Smooth muscle cell (in vitro differentiated cells): ENCODE data around the gene PIGH. TPM values are rescaled to one million over a fixed set of nuclear protein-coding genes. Genes with fewer than 3 reads are reported as not detected.
A peak's percentile ranks its signal among the peaks of the same experiment; 100 is the strongest.

Experiments
- DNase-seq: peaks from one replicate; lab custom pipeline; 2025; ENCODE audit not compliant: unreplicated experiment; lab: John Stamatoyannopoulos, UW
- H2AFZ ChIP-seq: fragments of 200-600 bp; sonication (generic); 2 replicates; pipeline ENCODE4 v1.6.0; 2016; ENCODE audit warnings: antibody characterized with exemption, low read depth, mild to moderate bottlenecking
- H3F3A ChIP-seq: fragments of 200-600 bp; sonication (generic); 2 replicates; pipeline ENCODE4 v1.6.0; 2017; ENCODE audit warnings: antibody characterized with exemption, low read depth
- H3K27ac ChIP-seq: fragments of 200-600 bp; sonication (generic); 2 replicates; pipeline ENCODE4 v1.5.1; 2016; ENCODE audit warnings: low read depth, mild to moderate bottlenecking
- H3K27me3 ChIP-seq: fragments of 200-600 bp; sonication (generic); 2 replicates; pipeline ENCODE4 v1.6.1; 2016; ENCODE audit warnings: low read depth, mild to moderate bottlenecking
- H3K36me3 ChIP-seq: fragments of 200-600 bp; sonication (generic); 2 replicates; pipeline ENCODE4 v1.5.1; 2016; ENCODE audit warnings: low read depth
- H3K4me1 ChIP-seq: fragments of 200-600 bp; sonication (generic); 2 replicates; pipeline ENCODE4 v1.5.1; 2016; ENCODE audit warnings: low read depth
- H3K4me2 ChIP-seq: fragments of 200-600 bp; sonication (generic); 2 replicates; pipeline ENCODE4 v1.6.0; 2016; ENCODE audit warnings: mild to moderate bottlenecking
- H3K4me3 ChIP-seq: fragments of 200-600 bp; sonication (generic); 2 replicates; pipeline ENCODE4 v1.5.1; 2016; ENCODE audit warnings: mild to moderate bottlenecking
- H3K79me2 ChIP-seq: fragments of 200-600 bp; sonication (generic); 2 replicates; pipeline ENCODE4 v1.6.0; 2016; ENCODE audit warnings: low read depth, mild to moderate bottlenecking
- H3K9ac ChIP-seq: fragments of 200-600 bp; sonication (generic); 2 replicates; pipeline ENCODE4 v1.6.0; 2016; ENCODE audit warnings: low read depth
- H3K9me3 ChIP-seq: fragments of 200-600 bp; sonication (generic); replicated peaks from 2 replicates; pipeline ENCODE4 v1.5.1; 2016; ENCODE audit warnings: low read depth
- H4K20me1 ChIP-seq: fragments of 200-600 bp; sonication (generic); 2 replicates; pipeline ENCODE4 v1.6.0; 2016; ENCODE audit warnings: low read depth
- CTCF ChIP-seq: fragments of 200-600 bp; sonication (generic); IDR thresholded peaks from 2 replicates; pipeline ENCODE4 v1.5.1; 2017; ENCODE audit warnings: borderline replicate concordance, mild to moderate bottlenecking, antibody characterized with exemption; ENCODE audit not compliant: insufficient read depth, poor library complexity, severe bottlenecking
- WGBS: methylation state at CpG from one replicate; pipeline ENCODE4 v1.1.7; 2016; ENCODE audit warnings: low lambda C conversion rate; 5-methylcytosine and 5-hydroxymethylcytosine counted together
- polyA plus RNA-seq: library from polyadenylated mRNA; unstranded; fragments of >200 nt; fragmentation: Nextera tagmentation; extraction: Ambion mirVana; gene quantifications from 2 replicates; pipeline ENCODE4 v1.2.1, GENCODE V29; 2016
- total RNA-seq: library from RNA; depleted of rRNA; stranded (reverse); fragments of >200 nt; gene quantifications from 2 replicates; pipeline ENCODE4 v1.2.3, GENCODE V29; 2014

Gene PIGH
- total and polyA plus RNA-seq, 2 experiments from 2014 or later: 15.5 to 20.6 TPM

- WGBS: 7% methylated on average over 4 of the region's 4 CpGs
- H3K79me2 ChIP-seq: no peaks in the 10 kb centered on the region
- no peaks in the 10 kb centered on the region for H3K36me3 ChIP-seq
- H4K20me1 ChIP-seq: no peaks in the 10 kb centered on the region
- H3K27ac ChIP-seq: peak overlapping the region; percentile 93
- peaks cover 9% of the 10 kb centered on the region for H3K4me1 ChIP-seq
- peak overlapping the region; percentile 76 for H3K9ac ChIP-seq
- H3K27me3 ChIP-seq: no peaks in the 10 kb centered on the region
- H3K4me2 ChIP-seq: peak overlapping the region; percentile 75
- DNase-seq: no peak
- peak overlapping the region; percentile 8 for H3K4me3 ChIP-seq
- no peak for TF ChIP-seq CTCF
- no peaks in the 10 kb centered on the region for H3K9me3 ChIP-seq
- H2AFZ ChIP-seq: peak overlapping the region; percentile 29
- peaks cover 6% of the 10 kb centered on the region for H3F3A ChIP-seq
These were observed 22.6 kb upstream of the PIGH start for GRCh38 chr14:67622675-67623074.

- Histone ChIP-seq H3K36me3 (no peaks in the 10 kb centered on the region), H3K9me3 (no peaks in the 10 kb centered on the region), H2AFZ (peak overlapping the region; percentile 67), H3K9ac (peak overlapping the region; percentile 75), H4K20me1 (no peaks in the 10 kb centered on the region), H3K4me2 (peak overlapping the region; percentile 92), H3K27me3 (no peaks in the 10 kb centered on the region), H3K79me2 (no peaks in the 10 kb centered on the region), H3K27ac (peak overlapping the region; percentile 39), H3K4me3 (peak overlapping the region; percentile 74), H3K4me1 (peaks cover 9% of the 10 kb centered on the region), H3F3A (peaks cover 6% of the 10 kb centered on the region)
- no peak for DNase-seq
- 1% methylated on average over 19 of the region's 19 CpGs for WGBS
- no peak for TF ChIP-seq CTCF
These were observed 20.2 kb upstream of the PIGH start for GRCh38 chr14:67620217-67620785.

- H3K4me2 ChIP-seq: peak within 1 kb of the TSS; percentile 92
- H3F3A ChIP-seq: peaks cover 6% of the 10 kb centered on the region
- no peaks in the 10 kb centered on the region for H3K9me3 ChIP-seq
- H3K9ac ChIP-seq: peak within 1 kb of the TSS; percentile 75
- peak within 1 kb of the TSS; percentile 86 for H3K27ac ChIP-seq
- no peaks in the 10 kb centered on the region for H3K79me2 ChIP-seq
- TF ChIP-seq CTCF: no peak
- H2AFZ ChIP-seq: peak within 1 kb of the TSS; percentile 67
- peak; percentile 78 for DNase-seq
- no peaks in the 10 kb centered on the region for H3K36me3 ChIP-seq
- H3K4me1 ChIP-seq: peaks cover 9% of the 10 kb centered on the region
- WGBS: 1% methylated on average over 56 of the region's 62 CpGs
- H4K20me1 ChIP-seq: no peaks in the 10 kb centered on the region
- peak within 1 kb of the TSS; percentile 74 for H3K4me3 ChIP-seq
- no peaks in the 10 kb centered on the region for H3K27me3 ChIP-seq
These were observed 19.6 kb upstream of the PIGH start, which contains the start of gene ARG2 for GRCh38 chr14:67619446-67620216. Gene ARG2, plus strand, starts transcription at chr14:67619920. Its CDS starts 58 bp downstream, at chr14:67619978.
